ENCODE data around the gene DNAH2. TPM values are rescaled to one million over a fixed set of nuclear protein-coding genes. Genes with fewer than 3 reads are reported as not detected.

Gene DNAH2
- total RNA-seq, 1 experiment from 2014 or later, result 2.0 TPM

DNA sequence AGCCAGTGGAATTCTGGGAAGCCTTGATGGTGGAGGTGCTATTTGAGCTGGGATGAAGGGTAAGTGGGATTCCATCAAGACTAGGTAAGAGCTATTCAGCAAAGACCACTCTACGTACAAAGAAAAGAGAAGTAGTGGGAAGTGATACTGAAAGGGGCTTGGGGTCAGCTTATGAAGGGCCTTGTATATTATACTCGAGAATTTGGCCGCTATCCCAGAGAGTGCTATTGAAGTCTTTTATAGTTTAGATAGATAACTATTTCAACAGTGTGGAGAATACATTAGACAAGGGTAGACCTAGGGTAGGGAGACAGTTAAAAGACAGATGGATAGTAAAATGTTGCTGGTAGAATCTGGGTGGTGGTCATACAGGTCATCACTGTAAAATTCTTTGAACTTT lies 10.3 kb downstream of the DNAH2 start:
- CTCF ChIA-PET, result no interaction called here
- Histone ChIP-seq H2AFZ (ENCODE audit: low read depth, low read length, poor library complexity, severe bottlenecking) (no peak overlapping the region), H3K79me2 (ENCODE audit: insufficient read depth, low read length) (no peaks in the 10 kb centered on the region), H3K4me1 (ENCODE audit: control insufficient read depth in 1 of 2, insufficient read depth in 2 of 2, low read length in 2 of 2) (peaks cover 0 to 5% of the 10 kb centered on the region in 2 experiments; a peak in 1 of 4 replicates), H3K4me2 (ENCODE audit: low read length) (no peak overlapping the region), H3K36me3 (ENCODE audit: control insufficient read depth in 1 of 2, insufficient read depth in 2 of 2, low read length in 2 of 2) (no peaks in the 10 kb centered on the region), H3K9me2 (ENCODE audit: insufficient read depth) (no peaks in the 10 kb centered on the region), H4K20me1 (ENCODE audit: insufficient read depth) (no peaks in the 10 kb centered on the region), H3K27ac (ENCODE audit: low read depth, low read length) (no peak overlapping the region), H3K27me3 (ENCODE audit: insufficient read depth, low read length) (no peaks in the 10 kb centered on the region), H3K9me3 (ENCODE audit: control insufficient read depth in 1 of 2, insufficient read depth in 1 of 2, low read depth in 1 of 2, low read length in 2 of 2) (no peaks in the 10 kb centered on the region), H3K4me3 (replicated peaks in 1 of 2; ENCODE audit: low read depth in 1 of 2, low read length in 2 of 2) (no peak overlapping the region), H3K9ac (ENCODE audit: low read length) (no peak overlapping the region)
- DNase-seq (ENCODE audit: low read depth, low spot score), result no peak
- no TSS peak for BruUV-seq (replicated peaks)
- no peak for TF ChIP-seq EZH2 (IDR thresholded peaks at IDR 0.05)
- no peak for TF ChIP-seq TCF7L2 (IDR thresholded peaks at IDR 0.05; ENCODE audit: borderline replicate concordance, extremely low read depth, insufficient read depth, insufficient read length)
- no peak for TF ChIP-seq ATF3 (IDR thresholded peaks at IDR 0.05)
- TF ChIP-seq RAD21 (IDR thresholded peaks at IDR 0.05; ENCODE audit: low read depth), result no peak
- no peak for TF ChIP-seq SP1 (IDR thresholded peaks at IDR 0.05; ENCODE audit: low read depth)
- no peak for TF ChIP-seq ZNF274 (IDR thresholded peaks at IDR 0.05; ENCODE audit: low read depth, low read length)
- no peak for TF ChIP-seq EGR1 (IDR thresholded peaks at IDR 0.05; ENCODE audit: low read depth)
- no peak for TF ChIP-seq POLR2A (IDR thresholded peaks at IDR 0.05; ENCODE audit: borderline replicate concordance, extremely low read depth, insufficient read depth, insufficient read length)
- TF ChIP-seq CEBPB (IDR thresholded peaks at IDR 0.05; ENCODE audit: low read depth), result no peak
- no peak for TF ChIP-seq ZBTB33 (IDR thresholded peaks at IDR 0.05; ENCODE audit: extremely low read depth, insufficient replicate concordance, low read length)
- TF ChIP-seq JUND (IDR thresholded peaks at IDR 0.05), result no peak
- TF ChIP-seq, protein P1, sequence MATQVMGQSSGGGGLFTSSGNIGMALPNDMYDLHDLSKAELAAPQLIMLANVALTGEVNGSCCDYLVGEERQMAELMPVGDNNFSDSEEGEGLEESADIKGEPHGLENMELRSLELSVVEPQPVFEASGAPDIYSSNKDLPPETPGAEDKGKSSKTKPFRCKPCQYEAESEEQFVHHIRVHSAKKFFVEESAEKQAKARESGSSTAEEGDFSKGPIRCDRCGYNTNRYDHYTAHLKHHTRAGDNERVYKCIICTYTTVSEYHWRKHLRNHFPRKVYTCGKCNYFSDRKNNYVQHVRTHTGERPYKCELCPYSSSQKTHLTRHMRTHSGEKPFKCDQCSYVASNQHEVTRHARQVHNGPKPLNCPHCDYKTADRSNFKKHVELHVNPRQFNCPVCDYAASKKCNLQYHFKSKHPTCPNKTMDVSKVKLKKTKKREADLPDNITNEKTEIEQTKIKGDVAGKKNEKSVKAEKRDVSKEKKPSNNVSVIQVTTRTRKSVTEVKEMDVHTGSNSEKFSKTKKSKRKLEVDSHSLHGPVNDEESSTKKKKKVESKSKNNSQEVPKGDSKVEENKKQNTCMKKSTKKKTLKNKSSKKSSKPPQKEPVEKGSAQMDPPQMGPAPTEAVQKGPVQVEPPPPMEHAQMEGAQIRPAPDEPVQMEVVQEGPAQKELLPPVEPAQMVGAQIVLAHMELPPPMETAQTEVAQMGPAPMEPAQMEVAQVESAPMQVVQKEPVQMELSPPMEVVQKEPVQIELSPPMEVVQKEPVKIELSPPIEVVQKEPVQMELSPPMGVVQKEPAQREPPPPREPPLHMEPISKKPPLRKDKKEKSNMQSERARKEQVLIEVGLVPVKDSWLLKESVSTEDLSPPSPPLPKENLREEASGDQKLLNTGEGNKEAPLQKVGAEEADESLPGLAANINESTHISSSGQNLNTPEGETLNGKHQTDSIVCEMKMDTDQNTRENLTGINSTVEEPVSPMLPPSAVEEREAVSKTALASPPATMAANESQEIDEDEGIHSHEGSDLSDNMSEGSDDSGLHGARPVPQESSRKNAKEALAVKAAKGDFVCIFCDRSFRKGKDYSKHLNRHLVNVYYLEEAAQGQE (IDR thresholded peaks at IDR 0.05; ENCODE audit: low read depth), result no peak
- TF ChIP-seq, protein P2, sequence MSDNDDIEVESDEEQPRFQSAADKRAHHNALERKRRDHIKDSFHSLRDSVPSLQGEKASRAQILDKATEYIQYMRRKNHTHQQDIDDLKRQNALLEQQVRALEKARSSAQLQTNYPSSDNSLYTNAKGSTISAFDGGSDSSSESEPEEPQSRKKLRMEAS (IDR thresholded peaks at IDR 0.05), result no peak
- no peak for TF ChIP-seq CBX3 (IDR thresholded peaks at IDR 0.05; ENCODE audit: low read depth)
- no peak for TF ChIP-seq SRF (IDR thresholded peaks at IDR 0.05; ENCODE audit: low read depth)
- TF ChIP-seq POLR2AphosphoS5 (IDR thresholded peaks at IDR 0.05; ENCODE audit: low read depth, low read length), result no peak
- TF ChIP-seq CTCF (IDR thresholded peaks at IDR 0.05 in 2 of 3, conservative IDR thresholded peaks at IDR 0.05 in 1 of 3; ENCODE audit: borderline replicate concordance in 1 of 3, insufficient read depth in 1 of 3, low read depth in 2 of 3, low read length in 2 of 3), result no peak
- TF ChIP-seq EZH2phosphoT487 (IDR thresholded peaks at IDR 0.05; ENCODE audit: borderline replicate concordance), result no peak
- TF ChIP-seq ZFX (IDR thresholded peaks at IDR 0.05), result no peak
- TF ChIP-seq SIN3A (IDR thresholded peaks at IDR 0.05; ENCODE audit: low read depth), result no peak
- intact Hi-C loops (cut with micrococcal nuclease), result no loop called here
- RAD21 ChIA-PET (ENCODE audit: low non-redundant PET in 1 of 2, low total read pairs in 2 of 2, uncharacterized antibody in 2 of 2, unreplicated experiment in 2 of 2), result no interaction called here
- POLR2A ChIA-PET, result no interaction called here
- no peak for ATAC-seq
